NCI-H1092 (cell line): ENCODE results near the gene KCTD15.

Source experiments
- DNase-seq: peaks from one replicate; lab custom pipeline; 2025; lab: John Stamatoyannopoulos, UW

Gene KCTD15

GRCh38 chr19:33859016-33859415 lies 62.3 kb downstream of the KCTD15 start:
- DNase-seq: no peak

DNA sequence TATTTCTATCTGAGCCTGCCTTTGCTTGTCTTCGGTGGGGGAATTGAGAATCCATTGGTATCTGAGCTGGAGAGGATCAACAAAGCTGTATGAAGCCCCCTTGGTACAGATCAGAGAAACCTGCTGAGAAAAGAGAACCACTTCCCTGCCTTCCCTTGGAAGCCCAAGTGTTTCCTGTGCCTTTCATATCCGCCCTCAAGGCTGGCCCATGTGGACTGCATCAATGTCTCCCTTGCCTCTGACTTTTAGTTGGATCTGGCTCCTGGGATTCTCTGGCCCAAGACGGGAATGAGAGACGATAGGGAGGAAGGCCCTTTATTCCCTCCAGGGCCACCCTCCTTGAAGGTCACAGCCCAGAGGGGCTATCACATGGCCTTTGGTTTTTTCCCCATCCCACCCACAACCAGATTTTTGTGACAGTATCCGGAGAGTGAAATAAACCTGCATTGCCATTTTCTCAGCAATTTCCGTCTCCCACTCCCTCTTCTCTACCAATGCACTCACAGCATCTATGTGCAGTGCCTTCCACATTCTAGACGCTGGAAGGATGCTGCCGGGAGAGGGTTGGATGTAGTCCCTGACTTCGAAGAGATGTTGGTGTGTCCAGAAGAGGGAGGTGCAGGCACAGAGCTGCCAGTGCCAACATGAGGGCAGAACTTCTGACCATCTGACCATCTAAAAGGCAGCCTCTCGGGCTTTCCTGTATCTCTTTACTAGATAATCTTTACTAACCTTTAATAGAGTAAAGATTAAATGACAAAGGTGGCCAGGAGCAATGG lies 63.8 kb downstream of the KCTD15 start:
- DNase-seq: no peak

GRCh38 chr19:33861950-33862349 lies 65.3 kb downstream of the KCTD15 start:
- no peak for DNase-seq

- DNase-seq: no peak
These were observed 66.3 kb downstream of the KCTD15 start for GRCh38 chr19:33862981-33863380.

GRCh38 chr19:33863436-33863835 lies 66.8 kb downstream of the KCTD15 start:
- no peak for DNase-seq

DNA sequence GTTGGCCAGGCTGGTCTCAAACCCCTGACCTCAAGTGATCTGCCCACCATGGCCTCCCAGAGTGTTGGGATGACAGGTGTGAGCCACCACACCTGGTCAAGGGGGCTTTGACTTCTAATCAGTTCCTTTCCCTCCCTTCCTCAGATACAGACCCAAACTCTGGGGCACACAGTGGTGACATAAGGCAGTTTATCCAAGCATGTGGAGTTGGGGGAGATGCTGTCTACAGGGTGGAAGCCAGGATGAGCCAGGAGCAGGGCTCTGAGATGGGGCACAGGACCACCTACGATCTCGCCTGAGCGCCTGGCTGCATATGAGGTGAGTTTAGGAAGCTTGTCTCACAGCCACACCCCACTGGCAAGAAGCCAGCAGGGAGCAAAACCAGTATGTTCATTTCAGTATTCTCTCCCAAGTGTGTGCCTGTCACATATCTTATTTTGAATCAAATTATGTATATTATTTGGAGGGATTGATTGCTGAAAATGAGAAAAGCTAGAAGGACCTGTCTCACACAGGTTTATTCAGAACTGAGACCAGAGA lies 67.7 kb downstream of the KCTD15 start:
- no peak for DNase-seq

- no peak for DNase-seq
These were observed 68.6 kb downstream of the KCTD15 start for GRCh38 chr19:33865306-33865705.
